SU-DHL-6 (cell line): ENCODE measurements around the gene COL27A1.

Source experiments
- H2AFZ ChIP-seq: fragments of 200-600 bp; sonication (generic); 2 replicates; pipeline ENCODE4 v1.6.1; 2014; ENCODE audit warnings: low read depth, mild to moderate bottlenecking, moderate library complexity, mixed read lengths, antibody characterized with exemption, low read length; ENCODE audit not compliant: severe bottlenecking
- H3F3A ChIP-seq: fragments of 200-600 bp; shearing (Covaris generic); 2 replicates; pipeline ENCODE4 v1.6.0; 2016; ENCODE audit warnings: antibody characterized with exemption, mild to moderate bottlenecking; ENCODE audit not compliant: insufficient read depth
- H3K27ac ChIP-seq: fragments of 200-600 bp; sonication (generic); 2 replicates; pipeline ENCODE4 v1.5.1; 2016; ENCODE audit warnings: low read depth, mild to moderate bottlenecking, low read length, moderate library complexity, mixed read lengths
- H3K27me3 ChIP-seq: fragments of 200-600 bp; sonication (generic), shearing (Covaris generic); 2 replicates; pipeline ENCODE4 v1.6.0; 2014; ENCODE audit warnings: mild to moderate bottlenecking, low read length
- H3K36me3 ChIP-seq: fragments of 200-600 bp; sonication (generic); 2 replicates; pipeline ENCODE4 v1.6.1; 2014; ENCODE audit warnings: mild to moderate bottlenecking, low read length, mixed read lengths
- H3K4me2 ChIP-seq: fragments of 300-600, 200-600 bp; shearing (Covaris generic), sonication (generic); 2 replicates; pipeline ENCODE4 v1.6.0; 2014; ENCODE audit warnings: low read length, low read depth, mild to moderate bottlenecking; ENCODE audit not compliant: poor library complexity, severe bottlenecking
- H3K4me3 ChIP-seq: fragments of 200-600 bp; sonication (generic); 2 replicates; pipeline ENCODE4 v1.5.1; 2014; ENCODE audit warnings: antibody characterized with exemption, low read length, mild to moderate bottlenecking, mixed read lengths; ENCODE audit not compliant: insufficient read depth, poor library complexity, severe bottlenecking
- H3K79me2 ChIP-seq: fragments of 200-600 bp; sonication (generic); 2 replicates; pipeline ENCODE4 v1.6.1; 2014; ENCODE audit warnings: mild to moderate bottlenecking, low read length, moderate library complexity; ENCODE audit not compliant: insufficient read depth
- H3K9ac ChIP-seq: fragments of 200-600 bp; sonication (generic); 2 replicates; pipeline ENCODE4 v1.7.0; 2014; ENCODE audit warnings: mild to moderate bottlenecking, low read length
- H3K9me2 ChIP-seq: fragments of 200-600 bp; sonication (generic); replicated peaks from 2 replicates; pipeline ENCODE4 v1.6.1; 2014; ENCODE audit warnings: low read length; ENCODE audit not compliant: insufficient read depth
- H3K9me3 ChIP-seq: fragments of 200-600 bp; sonication (generic); 2 replicates; pipeline ENCODE4 v1.6.1; 2014; ENCODE audit warnings: low read length, mixed read lengths; ENCODE audit not compliant: insufficient read depth
- H4K20me1 ChIP-seq: fragments of 200-600 bp; sonication (generic); 2 replicates; pipeline ENCODE4 v1.6.1; 2014; ENCODE audit warnings: low read depth, mild to moderate bottlenecking, antibody characterized with exemption, low read length, moderate library complexity, mixed read lengths
- CTCF ChIP-seq: fragments of 200-600 bp; sonication (generic); IDR thresholded peaks from one replicate; pipeline ENCODE4 v1.5.1; 2017; ENCODE audit warnings: antibody characterized with exemption, mild to moderate bottlenecking, low read length, moderate library complexity; ENCODE audit not compliant: insufficient read depth, poor library complexity, severe bottlenecking
- EZH2phosphoT487 ChIP-seq: fragments of 200-600 bp; sonication (generic), shearing (Covaris generic); conservative IDR thresholded peaks from 2 replicates; pipeline ENCODE4 v1.6.1; 2018; ENCODE audit warnings: mild to moderate bottlenecking, antibody characterized with exemption, low read length, moderate library complexity, mixed read lengths

The COL27A1 gene

DNA sequence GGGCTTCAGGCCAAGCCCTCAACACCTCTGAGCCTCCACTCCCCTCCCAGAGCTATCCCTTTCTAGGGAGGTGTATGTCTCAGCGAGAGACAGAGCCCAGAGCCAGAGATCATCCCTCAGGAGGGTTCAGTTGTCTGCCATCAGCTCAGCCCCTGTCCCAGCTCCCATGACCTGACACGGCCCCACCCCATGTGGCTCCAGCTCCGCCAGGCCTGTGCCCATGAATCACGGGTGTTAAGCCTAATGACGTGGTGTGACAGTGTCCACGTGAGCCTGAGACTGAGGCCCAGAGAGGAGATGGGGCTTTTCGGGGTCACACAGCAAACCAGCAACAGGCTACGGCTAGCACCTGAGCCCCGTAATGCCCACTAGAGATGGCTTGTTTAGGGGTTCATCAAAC lies 106.7 kb downstream of the COL27A1 start:
- Histone ChIP-seq H3K9me2 (no peaks in the 10 kb centered on the region), H3K36me3 (no peaks in the 10 kb centered on the region), H4K20me1 (no peaks in the 10 kb centered on the region), H3K27me3 (no peaks in the 10 kb centered on the region), H3K27ac (no peak overlapping the region), H3K79me2 (no peaks in the 10 kb centered on the region), H2AFZ (no peak overlapping the region), H3K9me3 (no peaks in the 10 kb centered on the region), H3K4me3 (no peak overlapping the region), H3K9ac (no peak overlapping the region), H3F3A (no peaks in the 10 kb centered on the region), H3K4me2 (no peak overlapping the region)
- TF ChIP-seq CTCF (no peak), EZH2phosphoT487 (no peak)

DNA sequence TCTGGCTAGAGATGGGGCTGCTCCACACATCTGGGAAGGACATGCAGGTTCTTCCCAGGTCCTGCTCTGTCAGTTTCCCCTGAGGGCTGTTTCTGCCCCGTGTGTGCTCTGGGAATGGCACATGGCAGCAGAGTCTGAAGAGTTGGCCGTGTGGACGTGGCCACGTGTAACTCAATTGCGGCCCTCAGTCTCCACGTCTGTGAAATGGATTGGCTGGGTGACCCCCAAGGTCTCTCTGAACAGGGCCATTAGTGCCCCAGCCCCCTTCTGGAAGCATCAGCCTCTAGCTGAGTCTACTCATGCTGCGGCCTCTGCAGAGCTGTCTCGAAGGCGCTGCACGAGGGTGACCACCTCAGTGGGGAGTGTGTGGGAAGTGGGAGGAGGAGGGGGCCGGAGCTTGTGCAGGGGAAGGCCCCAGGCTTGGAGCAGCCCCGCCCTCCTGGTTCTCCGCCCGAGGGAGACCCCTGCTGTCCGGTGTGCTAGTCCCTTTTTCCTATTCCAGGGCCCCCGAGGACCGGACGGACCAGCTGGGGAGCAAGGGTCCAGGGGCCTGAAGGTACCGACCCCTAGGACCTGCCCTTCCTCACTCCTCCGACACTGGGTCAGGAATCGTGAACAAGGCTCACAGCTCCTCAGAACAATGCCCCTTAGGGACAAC lies 108.6 kb downstream of the COL27A1 start:
- no peaks in the 10 kb centered on the region for H3K27me3 ChIP-seq
- H2AFZ ChIP-seq: no peak overlapping the region
- H3K9me3 ChIP-seq: no peaks in the 10 kb centered on the region
- H4K20me1 ChIP-seq: no peaks in the 10 kb centered on the region
- H3K79me2 ChIP-seq: no peaks in the 10 kb centered on the region
- TF ChIP-seq EZH2phosphoT487 (no peak), CTCF (no peak)
- no peaks in the 10 kb centered on the region for H3K9me2 ChIP-seq
- no peak overlapping the region for H3K9ac ChIP-seq
- no peak overlapping the region for H3K27ac ChIP-seq
- H3K36me3 ChIP-seq: no peaks in the 10 kb centered on the region
- H3K4me3 ChIP-seq: no peak overlapping the region
- no peak overlapping the region for H3K4me2 ChIP-seq
- H3F3A ChIP-seq: no peaks in the 10 kb centered on the region

DNA sequence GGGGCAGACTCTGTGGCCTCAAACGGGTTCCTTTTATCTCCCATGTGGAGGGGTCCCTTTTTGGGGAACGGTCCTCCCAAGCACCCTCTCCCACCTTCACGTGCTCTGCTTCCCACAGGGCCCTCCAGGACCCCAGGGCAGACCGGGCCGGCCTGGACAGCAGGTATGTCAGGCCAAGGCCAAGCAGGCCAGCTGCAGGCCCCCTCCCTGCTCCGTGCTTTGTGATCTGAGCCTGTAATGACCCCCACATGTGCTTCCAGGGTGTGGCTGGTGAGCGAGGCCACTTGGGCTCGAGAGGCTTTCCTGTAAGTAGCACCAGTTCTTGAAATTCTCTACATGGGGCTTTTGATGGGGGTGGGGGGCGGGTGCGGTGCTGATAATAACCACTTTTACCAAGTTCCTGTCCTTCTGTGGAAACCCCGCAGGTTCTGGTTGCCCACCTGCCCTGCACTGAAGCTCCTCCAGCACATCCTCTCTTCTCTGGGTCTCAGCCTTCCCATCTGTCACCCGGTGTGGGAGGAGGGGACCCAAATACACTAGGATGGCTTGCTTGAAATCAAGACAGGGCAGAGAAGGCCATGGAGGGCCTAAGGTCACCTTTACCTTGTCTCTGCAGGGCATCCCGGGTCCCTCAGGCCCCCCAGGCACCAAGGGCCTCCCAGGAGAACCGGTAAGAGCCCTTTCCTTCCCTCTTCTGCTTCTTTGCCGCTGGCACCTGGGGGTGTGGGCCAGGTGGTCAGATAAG lies 109.6 kb downstream of the COL27A1 start:
- no peak overlapping the region for H3K4me3 ChIP-seq
- no peaks in the 10 kb centered on the region for H3F3A ChIP-seq
- H3K79me2 ChIP-seq: no peaks in the 10 kb centered on the region
- no peak overlapping the region for H2AFZ ChIP-seq
- no peaks in the 10 kb centered on the region for H3K27me3 ChIP-seq
- H4K20me1 ChIP-seq: no peaks in the 10 kb centered on the region
- H3K9ac ChIP-seq: no peak overlapping the region
- H3K9me3 ChIP-seq: no peaks in the 10 kb centered on the region
- TF ChIP-seq EZH2phosphoT487 (no peak), CTCF (no peak)
- H3K4me2 ChIP-seq: no peak overlapping the region
- H3K9me2 ChIP-seq: no peaks in the 10 kb centered on the region
- no peaks in the 10 kb centered on the region for H3K36me3 ChIP-seq
- no peak overlapping the region for H3K27ac ChIP-seq
